ENCODE data around the gene PKM.

GRCh38 chr15:72167445-72167844 is 63.5 kb downstream of the PKM start:
- TF ChIP-seq, protein P1, sequence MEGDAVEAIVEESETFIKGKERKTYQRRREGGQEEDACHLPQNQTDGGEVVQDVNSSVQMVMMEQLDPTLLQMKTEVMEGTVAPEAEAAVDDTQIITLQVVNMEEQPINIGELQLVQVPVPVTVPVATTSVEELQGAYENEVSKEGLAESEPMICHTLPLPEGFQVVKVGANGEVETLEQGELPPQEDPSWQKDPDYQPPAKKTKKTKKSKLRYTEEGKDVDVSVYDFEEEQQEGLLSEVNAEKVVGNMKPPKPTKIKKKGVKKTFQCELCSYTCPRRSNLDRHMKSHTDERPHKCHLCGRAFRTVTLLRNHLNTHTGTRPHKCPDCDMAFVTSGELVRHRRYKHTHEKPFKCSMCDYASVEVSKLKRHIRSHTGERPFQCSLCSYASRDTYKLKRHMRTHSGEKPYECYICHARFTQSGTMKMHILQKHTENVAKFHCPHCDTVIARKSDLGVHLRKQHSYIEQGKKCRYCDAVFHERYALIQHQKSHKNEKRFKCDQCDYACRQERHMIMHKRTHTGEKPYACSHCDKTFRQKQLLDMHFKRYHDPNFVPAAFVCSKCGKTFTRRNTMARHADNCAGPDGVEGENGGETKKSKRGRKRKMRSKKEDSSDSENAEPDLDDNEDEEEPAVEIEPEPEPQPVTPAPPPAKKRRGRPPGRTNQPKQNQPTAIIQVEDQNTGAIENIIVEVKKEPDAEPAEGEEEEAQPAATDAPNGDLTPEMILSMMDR (IDR thresholded peaks at IDR 0.05), result no peak
- TF ChIP-seq POLR2A (IDR thresholded peaks at IDR 0.05), result no peak

All from Peyer's patch (tissue), 4 donors.